ENCODE measurements around the gene DTX4.
A peak's percentile ranks its signal among the peaks of the same experiment; 100 is the strongest.

DTX4 gene

GRCh38 chr11:59171508-59172322 is at the start of gene DTX4:
TSS of gene DTX4 (plus strand) at chr11:59172132. CDS start at chr11:59172596, 464 bp downstream.
- peak; percentile 89 for TF ChIP-seq CTCF (IDR thresholded peaks at IDR 0.05)

GRCh38 chr11:59135648-59136461 is 36.1 kb upstream of the DTX4 start:
- TF ChIP-seq CTCF (IDR thresholded peaks at IDR 0.05), result peak; percentile 98

GRCh38 chr11:59137190-59137589 is 34.7 kb upstream of the DTX4 start:
- no peak for TF ChIP-seq CTCF (IDR thresholded peaks at IDR 0.05)

GRCh38 chr11:59138643-59139042 is 33.3 kb upstream of the DTX4 start:
- no peak for TF ChIP-seq CTCF (IDR thresholded peaks at IDR 0.05)

GRCh38 chr11:59141191-59141590 is 30.7 kb upstream of the DTX4 start:
- TF ChIP-seq CTCF (IDR thresholded peaks at IDR 0.05), result no peak

GRCh38 chr11:59141673-59142460 is 30.1 kb upstream of the DTX4 start:
- no peak for TF ChIP-seq CTCF (IDR thresholded peaks at IDR 0.05)
